NCI-H82 treated with DMSO at 0.1 percent for 48 hours (cell line): ENCODE data around the gene DHRS12.
"Not testable (repeated sequence)": the region's sequence is repeated elsewhere in the genome, so short reads cannot be mapped to it uniquely, and the experiment has no call there.

Experiments used
- DNase-seq: peaks from one replicate; lab custom pipeline; 2025; ENCODE audit not compliant: unreplicated experiment; lab: John Stamatoyannopoulos, UW

Gene DHRS12

DNA sequence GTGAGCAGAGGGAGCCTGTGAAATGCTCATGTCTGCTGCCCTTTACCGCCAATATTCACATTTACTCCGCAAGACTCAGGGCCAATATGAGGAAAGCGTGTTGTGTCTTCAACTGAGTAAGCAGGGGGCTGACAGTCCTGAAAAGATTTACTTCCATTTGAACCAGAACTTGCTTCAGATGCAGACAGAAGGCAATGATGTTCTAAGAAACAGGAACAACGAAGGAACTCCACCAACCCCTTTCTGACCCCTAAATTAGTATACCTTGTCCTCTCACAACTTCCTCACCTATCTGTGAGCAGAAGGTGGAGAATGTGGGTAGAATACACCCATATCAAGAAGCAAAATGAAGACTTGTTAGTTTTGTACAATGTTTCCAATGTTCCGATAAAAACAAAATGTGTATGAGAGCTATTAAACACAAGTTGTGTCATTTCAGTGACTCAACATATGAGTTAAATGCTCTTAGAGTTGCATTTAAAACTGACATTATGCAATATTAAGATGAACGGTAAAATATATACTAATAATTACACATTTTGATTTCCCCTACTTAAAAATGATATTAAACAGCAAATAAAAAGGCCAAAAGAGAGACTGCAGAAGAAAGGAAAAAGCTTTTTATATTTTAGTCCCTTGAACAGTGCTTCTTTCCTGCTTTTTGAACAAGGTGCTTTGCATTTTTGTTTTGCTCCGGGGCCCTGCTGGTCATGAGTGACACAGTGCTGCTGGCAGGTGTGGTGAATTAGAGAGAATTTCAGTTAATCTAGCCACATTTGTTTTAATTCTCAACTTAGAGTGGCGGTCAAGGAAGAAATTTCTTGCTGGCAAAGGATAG is 25.0 kb upstream of the DHRS12 start:
- no peak for DNase-seq

DNA sequence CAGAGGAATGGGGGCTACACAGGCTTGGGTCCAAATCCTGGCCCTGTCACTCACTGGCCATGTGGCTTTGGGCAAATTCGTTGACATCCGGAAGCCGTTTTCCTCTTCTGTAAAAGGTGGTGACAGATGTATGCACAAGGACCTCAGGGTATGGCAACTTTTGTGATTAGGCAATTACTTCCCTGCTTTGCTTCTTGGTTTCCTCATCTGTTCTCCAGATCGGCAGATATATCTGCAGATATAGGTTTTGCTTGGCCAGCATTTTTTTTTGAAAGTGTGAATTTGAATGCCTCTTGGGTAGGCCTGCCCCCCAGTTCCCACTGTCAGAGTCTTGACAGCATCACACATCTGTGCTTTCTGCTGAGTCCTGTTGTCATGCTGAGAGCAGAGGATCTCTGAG is 23.3 kb upstream of the DHRS12 start:
- DNase-seq = no peak

DNA sequence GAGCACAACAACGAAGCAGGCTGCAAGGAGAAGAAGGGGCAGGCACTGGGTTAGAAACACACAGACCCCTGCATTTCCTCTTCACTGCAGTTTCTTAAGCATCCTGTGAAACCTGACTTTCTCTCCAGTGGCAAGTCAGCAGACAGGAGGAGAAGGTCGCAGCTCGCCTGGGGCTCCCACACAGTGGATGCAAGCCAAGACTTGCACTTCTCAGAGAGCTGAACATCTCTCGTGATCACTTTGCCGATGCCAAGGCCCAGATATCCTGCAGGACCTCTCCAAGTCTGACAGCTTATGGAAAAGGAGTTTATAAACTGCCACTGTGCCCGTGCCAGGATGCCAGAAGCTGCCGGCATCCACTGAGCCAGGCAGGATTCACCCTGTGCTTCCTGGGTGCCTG is 22.6 kb upstream of the DHRS12 start:
- DNase-seq = no peak

DNA sequence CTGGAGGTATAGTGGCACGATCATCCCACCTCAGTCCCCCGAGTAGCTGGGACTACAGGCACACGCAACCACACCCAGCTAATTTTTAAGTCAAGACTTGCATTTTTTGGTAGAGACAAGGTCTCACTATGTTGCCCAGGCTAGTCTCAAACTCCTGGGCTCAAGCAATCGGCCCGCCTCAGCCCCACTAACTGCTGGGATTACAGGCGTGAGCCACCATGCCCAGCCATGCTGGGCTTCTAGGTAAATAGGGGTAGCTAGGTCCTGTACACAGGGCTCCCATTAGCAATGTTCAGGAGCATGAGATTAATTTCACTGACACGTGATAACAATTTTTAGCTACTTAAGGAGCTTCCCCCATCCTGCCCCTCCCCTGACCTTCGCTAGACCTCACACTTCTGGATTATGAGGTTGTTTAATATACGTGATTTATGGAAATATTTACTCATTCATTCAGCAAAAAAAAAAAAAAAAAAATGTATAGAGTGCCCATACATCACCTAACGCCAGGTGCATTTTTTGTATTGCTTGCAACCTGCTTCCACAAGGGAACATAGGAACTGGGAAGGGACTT is 21.8 kb upstream of the DHRS12 start:
- DNase-seq = no peak

DNA sequence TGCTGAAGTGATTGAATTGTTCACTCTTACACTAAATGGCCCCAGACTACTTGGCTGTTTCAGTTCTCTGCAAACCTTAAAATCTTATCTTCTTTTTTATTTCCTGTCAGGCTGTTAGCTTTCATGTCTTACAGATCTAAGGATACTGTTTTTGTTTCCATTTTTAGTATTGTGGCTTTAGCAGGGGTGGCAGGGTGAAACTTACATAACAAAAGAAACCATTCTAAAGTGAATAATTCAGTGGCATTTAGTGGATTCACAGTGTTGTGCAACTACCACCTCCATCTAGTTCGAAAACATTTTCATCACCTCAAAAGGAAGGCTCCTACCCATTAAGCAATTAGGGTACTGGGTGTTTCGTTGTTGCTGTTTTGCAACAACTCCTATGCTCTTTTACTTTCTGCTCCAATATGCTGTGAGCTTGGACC is 21.2 kb upstream of the DHRS12 start:
- DNase-seq = no peak

DNA sequence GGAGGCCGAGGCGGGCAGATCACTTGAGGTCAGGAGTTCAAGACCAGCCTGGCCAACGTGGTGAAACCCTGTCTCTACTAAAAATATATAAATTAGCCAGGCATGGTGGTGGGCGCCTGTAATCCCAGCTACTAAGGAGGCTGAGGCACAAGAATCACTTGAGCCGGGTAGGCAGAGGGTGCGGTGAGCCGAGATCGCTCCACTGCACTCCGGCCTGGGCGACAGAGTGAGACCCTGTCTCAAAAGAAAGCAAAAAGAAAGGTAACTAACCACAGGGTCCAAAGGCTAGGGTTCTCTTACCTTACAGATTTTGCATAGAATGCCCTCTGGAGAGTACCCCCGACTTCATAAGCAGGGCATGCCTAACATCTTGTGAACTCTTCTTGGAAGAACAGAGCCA is 20.7 kb upstream of the DHRS12 start:
- DNase-seq = not testable (repeated sequence)

DNA sequence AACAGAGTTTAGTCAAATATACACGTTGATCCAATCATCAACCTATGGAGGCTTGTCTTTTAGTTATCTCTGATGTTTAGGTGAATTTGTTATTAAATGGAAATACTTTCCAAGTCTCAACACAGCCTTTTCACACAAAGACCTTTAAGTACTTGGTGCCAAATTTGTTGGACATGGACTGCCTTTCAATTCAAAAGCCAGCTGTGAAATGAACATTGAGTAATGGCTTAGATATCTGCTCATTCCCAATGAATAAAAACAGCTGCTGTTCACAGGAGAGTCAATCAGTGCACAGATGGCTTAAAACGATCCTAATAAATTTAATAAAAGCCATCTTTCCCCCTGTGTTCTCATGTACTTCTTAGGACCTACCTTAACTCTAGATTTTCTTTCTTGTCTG is 19.9 kb upstream of the DHRS12 start:
- no peak for DNase-seq

DNA sequence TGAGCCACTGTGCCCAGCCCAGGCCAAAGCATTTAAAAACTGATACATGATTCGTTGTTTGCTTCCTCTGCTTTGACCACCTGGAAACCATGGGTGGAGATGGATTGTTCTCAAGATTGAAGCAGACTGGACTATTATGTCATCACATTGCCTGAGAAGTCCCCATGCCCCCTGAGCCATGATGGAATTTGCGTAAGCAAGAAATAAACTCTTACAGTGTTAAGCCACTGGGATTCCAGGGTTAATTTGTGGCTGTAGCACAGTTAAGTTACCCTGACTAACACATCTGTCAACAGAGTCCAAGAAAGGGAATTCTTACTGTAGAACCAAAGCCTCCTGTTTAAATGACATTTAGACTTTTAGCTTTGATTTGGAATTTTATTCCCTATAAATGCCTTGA is 19.4 kb upstream of the DHRS12 start:
- DNase-seq = no peak

DNA sequence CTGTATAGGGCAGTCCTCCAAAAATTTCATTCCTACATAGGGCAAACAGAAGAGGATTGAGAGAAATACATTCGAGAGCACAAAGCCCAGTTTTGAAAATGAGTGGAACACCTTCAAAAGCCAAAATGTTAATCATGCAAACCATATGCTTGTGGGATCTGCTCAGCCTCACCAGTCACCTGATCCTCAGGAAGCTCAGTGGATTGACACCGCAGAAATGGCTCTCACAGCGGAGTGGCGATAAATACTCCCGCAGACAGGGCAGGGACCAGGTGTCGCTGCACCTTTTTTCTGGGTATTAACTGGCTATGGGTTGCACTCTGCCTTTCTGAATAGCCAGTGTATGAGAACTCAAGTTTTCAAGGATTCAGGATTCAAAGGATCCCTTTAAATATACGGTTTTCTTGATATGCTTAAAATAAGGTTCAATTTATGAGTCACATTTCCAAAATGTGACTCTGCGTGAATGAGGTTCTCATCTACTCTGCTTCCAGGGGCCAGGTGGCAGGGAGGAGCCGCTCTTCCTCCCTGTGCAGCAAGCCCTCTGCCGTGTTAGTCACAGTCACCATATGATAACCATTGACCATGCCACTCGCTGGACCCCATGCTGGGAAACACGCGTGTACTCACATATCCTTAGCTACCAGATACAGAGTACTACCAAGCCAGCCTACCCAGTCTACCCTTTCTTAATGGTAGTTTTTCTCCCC is 18.3 kb upstream of the DHRS12 start:
- no peak for DNase-seq

DNA sequence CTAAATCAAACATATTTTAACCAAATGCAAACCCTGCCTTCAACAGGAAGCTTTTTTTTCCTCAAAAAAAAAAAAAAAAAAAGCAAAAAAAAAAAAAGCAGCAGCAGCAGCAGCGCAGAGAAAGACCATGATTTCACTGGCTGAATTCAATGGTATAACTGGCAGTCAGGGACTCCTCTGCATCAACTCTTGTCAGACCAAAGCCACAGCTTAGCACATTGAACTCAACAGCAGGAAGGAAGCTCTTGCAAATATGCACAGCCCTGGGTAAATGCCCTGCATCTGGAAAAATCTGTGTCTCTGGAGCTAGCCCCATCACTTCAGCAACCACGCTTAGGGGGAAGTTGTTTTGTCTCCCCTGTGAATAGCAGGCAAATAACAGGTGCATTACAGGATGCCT is 17.6 kb upstream of the DHRS12 start:
- no peak for DNase-seq

DNA sequence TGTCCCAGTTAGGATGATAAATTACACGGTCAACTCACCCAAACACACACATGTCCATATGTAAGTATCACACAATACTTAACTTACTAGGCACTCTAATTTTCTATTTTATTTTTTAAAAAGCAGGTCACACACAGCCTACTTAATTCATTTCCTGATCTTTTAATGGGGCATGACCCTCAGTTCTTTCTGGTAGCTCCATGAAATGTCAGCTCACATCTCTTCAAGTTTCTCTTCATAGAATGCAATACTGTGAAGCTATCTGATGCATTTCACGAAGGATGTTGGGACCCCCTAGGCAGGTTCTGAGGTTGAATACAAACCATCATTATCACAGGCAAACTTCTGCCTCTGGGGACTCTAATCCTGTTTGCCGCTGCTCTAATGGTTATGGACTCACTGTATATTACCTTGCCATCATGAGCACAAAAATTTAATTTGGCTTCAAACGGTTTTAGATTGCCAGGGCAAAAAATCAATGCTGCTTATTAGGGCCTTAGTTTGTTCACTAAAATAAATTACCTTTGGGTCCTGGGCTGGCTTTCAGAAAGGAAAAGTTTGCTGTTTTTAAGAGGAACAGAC is 16.1 kb upstream of the DHRS12 start:
- no peak for DNase-seq

DNA sequence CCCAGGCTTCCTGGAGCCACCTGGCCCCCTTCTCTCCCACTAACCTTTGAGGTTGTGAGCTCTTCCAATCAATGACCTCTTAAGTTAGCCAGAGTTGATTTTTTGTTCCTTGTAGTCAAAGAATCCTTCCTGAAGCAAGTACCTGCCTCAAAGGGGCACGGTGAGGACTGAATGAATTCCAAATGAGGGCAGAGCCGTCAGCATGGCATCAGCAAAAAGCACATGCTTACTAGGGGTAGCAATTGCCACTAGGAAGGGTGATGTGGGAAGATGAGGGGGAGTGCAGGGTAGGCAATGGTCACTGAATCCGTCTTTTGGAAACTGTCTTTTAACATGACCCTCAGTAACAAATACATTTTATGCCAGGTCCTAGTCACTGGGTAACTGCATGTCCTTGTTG is 15.6 kb upstream of the DHRS12 start:
- no peak for DNase-seq

DNA sequence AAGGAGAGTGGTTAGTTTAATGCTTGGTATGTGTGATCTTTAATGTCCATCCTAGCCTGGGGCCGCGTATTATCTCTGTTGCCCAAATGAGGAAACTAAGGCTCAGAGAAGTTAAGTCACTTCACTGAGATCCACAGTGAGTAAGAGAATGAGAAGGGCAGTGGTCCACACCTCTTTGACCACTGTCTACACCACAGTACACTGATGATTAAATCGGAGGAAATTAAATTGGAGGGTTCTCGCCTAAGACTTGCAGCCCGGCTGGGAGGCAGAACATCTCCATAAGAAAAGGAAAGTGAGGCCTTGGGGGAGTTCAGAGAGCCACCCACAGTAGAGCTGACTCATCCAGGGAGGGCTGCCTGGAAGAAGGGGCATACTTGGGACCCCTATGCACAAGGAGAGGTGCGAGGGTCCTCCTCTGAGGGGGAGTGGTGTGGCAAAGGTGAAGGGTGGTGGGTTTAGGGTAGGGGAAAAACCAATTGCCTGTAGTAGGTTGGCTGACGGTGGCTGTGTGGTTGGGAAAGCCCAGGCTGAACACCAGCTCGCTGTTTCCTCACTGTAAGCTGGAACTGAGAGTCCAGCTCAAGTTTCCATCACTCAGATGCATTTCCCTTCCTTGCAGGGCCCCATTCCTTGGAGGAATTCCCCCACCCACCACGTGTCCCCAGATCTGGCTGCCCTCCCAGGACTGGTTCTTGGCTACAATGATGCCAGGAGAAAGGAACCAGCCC is 15.0 kb upstream of the DHRS12 start:
- DNase-seq = no peak

DNA sequence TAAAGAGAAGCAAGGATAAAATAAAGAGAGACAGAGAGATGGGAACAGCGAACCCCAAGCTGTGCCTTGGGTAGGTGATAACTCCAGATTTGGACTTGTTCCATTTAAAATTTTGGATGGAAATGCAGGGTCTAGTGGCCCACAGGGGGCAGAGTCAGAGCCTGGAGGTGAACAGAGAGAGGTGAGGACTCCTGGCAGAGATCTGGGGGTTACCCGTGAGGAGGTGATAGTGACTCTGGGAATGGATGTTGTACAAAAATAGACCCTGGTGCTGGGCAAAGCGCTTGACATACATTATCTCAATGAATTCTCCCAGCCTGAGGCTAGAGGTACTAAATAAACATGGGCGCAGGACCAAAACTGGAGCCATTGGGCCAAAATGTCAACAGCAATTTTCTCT is 14.3 kb upstream of the DHRS12 start:
- no peak for DNase-seq

DNA sequence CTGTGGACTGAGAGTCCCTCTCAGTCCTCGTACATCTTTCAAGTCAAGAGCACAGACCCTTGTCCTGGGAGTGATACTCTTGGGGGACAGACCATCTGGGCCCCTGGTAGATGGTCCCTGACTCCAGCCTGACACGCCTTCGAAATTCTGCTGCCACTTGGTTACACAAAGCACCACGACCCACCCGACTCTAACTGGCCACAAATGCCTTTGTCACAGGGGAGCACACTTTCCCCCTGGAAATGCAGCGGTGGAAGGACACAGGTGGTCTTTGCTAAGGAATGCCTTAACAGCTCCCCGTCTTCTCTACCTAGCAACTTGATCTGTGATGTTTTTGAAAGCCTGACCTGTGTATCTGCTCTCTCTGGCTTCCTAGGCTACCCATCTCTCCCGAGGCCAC is 13.8 kb upstream of the DHRS12 start:
- no peak for DNase-seq

DNA sequence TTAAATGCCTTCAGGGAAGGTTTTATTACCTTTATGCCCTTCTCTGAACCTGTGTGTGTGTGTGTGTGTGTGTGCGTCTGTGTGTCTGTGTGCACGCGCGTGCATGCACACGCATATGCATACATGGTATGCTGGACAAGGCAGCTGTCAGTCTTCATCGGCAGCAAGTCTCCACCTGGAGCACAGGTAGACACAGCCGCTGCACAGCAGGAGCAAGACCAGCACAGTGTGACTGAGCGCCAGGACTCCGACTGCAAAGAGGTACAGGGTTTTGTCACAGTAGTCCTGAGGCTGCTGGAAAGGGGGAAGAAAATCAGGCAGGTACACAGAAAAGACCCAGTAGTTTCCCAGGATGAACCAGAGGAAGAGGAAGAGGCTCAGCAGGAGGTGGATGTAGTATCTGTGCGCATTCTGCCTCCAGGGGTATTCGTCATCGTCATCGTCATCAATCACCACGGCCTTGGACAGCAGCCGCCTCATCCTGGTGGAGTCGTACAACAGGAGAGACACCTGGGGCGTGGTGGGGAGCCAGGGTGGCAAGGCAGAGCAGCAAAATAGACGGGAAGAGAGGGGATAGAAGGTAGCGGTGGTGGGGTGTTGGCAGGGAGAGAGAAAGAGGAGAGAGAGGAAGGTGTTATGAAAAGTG is 12.8 kb upstream of the DHRS12 start:
- no peak for DNase-seq

DNA sequence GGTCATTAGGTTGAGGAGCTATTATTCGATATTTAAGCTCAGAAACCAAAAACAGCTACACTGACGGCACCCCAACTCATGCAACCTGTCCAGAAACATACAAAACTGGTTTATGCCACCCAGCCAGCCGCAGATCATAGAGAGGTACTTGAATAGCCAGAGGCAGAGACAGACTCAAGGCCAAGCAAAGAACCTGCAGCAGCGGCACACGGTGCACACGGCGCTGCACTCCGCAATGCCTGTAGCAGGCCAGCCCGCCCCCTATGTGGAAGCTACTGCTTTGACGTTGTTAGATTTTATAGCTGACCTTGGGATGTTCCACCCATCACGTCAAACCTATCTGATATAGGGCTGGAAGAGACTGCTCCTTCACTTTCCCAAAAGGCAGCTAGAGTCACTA is 11.9 kb upstream of the DHRS12 start:
- no peak for DNase-seq

DNA sequence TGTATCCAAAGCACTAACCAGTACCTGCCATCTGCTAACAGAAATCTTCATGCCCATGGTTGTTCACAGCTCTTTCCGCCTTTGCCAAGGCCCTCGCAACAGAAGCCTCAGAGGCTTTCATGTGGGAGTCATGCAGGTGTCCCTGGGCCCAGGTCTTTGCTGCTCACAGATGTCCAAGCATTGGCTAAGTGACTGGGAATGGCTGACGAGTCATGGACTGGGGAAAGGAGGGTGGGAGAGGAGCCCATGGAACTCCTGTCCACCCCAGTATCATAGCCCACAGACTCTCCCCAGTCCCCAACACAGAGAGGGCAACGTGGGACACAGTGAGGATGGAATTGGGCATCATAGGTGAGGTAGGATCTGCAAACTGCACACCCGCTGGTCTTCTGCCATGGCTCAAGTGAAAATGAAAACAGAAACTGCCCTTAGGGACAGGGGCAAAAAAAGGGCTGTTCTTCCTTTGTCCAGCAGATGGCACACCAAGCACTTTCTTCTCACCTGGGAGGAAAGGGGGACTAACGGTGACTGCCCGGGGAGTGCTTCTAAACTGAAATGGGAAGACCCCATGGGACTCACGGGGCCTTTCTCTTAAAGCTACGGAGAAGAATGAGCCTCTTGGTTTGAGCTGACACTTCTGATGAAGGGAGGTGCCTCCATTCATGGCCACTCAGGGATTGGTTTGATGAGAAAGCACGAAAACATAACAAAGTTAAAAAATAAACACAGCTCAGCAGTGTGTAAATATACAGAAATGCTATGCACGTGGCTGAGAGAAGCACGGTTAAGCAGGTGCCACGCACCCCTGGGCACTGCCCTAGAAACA is 11.1 kb upstream of the DHRS12 start:
- peak; percentile 73 for DNase-seq

DNA sequence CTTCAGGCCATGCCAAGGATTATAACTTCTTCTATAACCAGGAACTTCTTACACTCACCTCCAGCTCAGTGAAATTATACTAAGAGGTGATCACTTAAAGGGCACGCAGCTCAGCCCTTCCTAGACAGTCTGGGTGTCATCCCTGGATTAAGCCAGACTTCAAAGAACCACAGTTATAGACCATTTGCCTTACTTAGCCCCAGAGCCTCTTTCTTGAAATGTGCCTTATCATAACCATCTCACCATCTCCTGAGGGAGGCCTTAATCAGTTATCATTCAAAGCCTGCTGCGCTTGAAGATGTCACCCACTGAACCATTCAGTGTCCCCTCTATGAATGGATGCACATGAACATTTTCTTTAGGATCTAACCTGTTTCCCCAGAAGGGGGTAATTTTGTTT is 10.1 kb upstream of the DHRS12 start:
- no peak for DNase-seq

DNA sequence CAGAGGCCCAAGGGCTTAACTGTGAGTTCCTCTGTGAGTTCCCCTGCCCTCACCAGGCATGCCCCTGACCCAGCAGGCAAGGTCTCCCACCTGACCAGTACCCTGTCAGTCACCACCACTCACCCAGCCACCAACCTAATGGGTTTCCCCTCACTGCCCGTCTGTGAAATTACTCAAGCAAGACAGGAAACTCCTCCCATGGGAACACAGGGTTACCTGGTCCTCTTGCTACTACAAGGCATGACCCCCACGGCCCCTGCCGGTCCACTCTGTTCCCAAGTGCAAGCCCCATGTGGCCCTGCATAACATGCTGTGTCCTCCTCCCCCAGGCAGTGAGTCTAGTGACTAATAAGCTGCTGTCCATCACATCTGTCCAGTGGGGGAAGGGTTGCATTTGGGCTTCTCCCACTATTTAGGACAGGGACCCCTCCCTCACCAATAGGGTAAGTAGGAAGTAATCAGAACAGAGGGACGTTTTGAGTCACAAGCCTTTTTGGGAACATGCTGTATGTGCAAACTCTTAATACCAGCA is 8.0 kb upstream of the DHRS12 start:
- DNase-seq = no peak
